Measurements from ENCODE around the gene MYH4.

- TF ChIP-seq CTCF (IDR thresholded peaks at IDR 0.05; ENCODE audit: low read depth, low read length, missing input control) (no peak), TAF1 (conservative IDR thresholded peaks at IDR 0.05) (no peak), YY1 (IDR thresholded peaks at IDR 0.05) (no peak), ATF3 (IDR thresholded peaks at IDR 0.05) (no peak), EGR1 (IDR thresholded peaks at IDR 0.05; ENCODE audit: low read depth in 2 of 2) (no peak), NR2F2 (IDR thresholded peaks at IDR 0.05) (no peak), GABPA (IDR thresholded peaks at IDR 0.05 in 1 of 2, conservative IDR thresholded peaks at IDR 0.05 in 1 of 2) (no peak), SP1 (IDR thresholded peaks at IDR 0.05) (no peak), FOXA2 (IDR thresholded peaks at IDR 0.05) (no peak), MAX (IDR thresholded peaks at IDR 0.05) (no peak), REST (IDR thresholded peaks at IDR 0.05) (no peak), JUND (IDR thresholded peaks at IDR 0.05) (no peak), ZBTB33 (IDR thresholded peaks at IDR 0.05) (no peak)
These were observed 5.2 kb upstream of the MYH4 start for GRCh38 chr17:10474536-10474935.

All from liver (tissue), 3 donors.